GM19455 (cell line): ENCODE measurements around the gene DNAJB6.

Experiments
- ATAC-seq: cut with Tn5 transposase; IDR thresholded peaks from one replicate; pipeline ENCODE4 v1.9.1; 2021; ENCODE audit not compliant: unreplicated experiment

DNAJB6 gene

GRCh38 chr7:157394246-157395191, 57.7 kb downstream of the DNAJB6 start:
- no peak for ATAC-seq

- no peak for ATAC-seq
These were observed 58.4 kb downstream of the DNAJB6 start for GRCh38 chr7:157395206-157395605.

DNA sequence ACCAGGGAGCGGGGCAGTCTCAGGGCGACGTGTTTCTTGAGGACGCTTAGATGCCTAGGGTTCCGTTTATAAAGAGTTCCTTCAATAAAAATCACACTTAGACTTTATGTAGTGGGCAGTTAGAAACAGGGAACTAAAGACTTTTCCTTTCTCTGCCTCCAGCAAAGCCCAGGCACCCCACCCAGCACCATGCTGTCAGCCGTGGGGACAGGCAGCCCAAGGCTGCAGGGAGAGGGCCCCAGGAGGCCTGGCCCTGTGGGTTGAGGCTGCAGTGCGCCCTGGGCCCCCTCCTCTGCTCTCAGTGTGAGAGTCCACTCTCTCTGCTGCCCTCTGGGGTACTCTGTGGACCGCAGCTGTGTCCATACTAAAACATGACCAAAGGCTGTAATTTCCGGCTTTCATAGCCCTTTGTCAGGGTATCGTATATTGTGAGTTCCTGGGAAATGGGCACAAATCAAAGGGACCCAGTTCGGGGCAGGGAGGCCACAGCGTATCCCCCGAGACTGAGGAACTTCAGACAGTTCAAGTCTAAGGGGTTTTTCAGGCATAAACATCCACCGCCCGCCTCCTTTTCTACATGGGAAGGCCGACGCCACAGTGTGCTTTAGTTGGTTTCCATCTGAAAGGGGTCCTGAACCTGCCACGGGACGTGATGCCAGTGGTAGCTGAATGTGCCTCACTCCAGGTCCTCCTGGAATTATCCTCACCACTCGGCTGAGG, 59.7 kb downstream of the DNAJB6 start:
- no peak for ATAC-seq

GRCh38 chr7:157397036-157397720, 60.4 kb downstream of the DNAJB6 start:
- ATAC-seq: no peak

DNA sequence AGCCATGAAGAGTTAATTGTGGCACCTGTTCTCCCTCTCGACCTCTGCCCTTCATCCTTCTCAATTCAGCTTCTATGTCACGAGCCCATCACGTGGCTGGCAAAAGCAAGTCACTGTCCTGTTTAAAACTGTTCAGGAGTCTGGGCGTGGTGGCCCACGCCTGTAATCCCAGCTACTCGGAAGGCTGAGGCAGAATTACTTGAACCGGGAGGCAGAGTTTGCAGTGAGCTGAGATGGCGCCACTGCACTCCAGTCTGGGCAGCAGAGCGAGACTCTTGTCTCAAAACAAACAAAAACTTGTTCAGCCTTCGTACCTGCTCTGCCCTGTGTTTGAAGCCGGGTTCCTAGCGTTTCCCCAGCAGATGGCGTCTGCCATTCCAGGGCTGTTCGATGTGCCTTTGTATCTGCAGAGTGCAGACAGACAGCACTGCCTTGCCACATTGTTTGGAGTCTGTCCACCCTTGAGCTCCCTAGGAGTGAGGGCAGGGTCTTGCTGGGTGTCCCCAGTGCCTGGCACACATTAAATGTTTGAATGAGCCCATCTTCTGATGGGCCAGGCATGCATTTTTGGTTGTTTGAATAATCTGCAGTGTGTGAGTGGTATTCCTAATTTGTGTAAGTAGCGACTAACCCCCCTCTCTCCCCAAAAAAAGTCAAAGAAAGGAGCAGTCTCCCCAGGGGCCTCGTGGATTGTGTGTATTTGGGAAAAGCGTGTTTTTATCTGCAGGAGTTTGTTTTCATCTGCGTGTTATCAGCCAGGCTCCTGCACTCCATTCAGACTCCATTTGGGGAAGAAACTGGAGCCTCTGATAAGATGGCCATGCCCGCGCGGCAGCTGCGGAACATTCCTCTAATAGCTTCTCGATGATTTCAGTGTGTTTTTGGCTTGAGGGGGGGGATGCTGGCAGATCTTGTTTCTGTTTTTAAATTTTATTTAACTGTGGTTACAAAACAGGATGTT, 61.2 kb downstream of the DNAJB6 start:
- ATAC-seq: no peak

- no peak for ATAC-seq
These were observed 62.4 kb downstream of the DNAJB6 start for GRCh38 chr7:157399086-157399687.

DNA sequence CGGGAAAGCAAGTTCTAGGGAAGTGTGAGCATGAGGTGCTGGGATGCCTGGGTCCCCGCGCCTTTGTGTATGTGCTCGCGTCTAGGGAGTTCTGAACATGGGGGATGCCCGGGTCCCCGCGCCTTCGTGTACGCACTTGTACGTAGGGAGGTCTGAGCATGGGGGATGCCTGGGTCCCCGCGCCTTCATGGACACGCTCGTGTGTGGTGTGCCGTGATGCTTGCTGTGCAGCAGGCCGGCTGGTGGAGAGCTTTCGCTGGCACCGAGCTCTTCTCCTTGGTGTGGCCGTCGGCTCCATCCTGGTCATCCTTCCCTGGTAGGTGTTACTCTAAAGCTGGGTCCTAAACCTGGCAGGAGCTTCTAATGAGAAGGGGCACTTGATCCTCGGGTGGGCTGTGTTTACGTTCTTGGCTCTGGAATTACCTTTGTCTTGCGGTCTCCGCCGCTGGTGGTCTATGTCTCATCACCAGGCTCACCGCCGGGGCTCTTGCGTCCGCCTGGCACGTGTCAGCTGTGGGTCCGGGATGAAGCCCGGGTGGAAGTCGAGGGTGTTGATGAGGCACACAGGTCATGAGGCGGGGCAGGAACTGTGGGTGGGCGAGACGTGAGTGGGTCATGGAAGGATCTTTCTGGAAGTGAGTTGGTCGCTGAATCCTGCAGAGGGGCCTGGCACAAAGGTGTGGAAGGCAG, 63.5 kb downstream of the DNAJB6 start:
- no peak for ATAC-seq

- no peak for ATAC-seq
These were observed 65.0 kb downstream of the DNAJB6 start for GRCh38 chr7:157401567-157402387.

DNA sequence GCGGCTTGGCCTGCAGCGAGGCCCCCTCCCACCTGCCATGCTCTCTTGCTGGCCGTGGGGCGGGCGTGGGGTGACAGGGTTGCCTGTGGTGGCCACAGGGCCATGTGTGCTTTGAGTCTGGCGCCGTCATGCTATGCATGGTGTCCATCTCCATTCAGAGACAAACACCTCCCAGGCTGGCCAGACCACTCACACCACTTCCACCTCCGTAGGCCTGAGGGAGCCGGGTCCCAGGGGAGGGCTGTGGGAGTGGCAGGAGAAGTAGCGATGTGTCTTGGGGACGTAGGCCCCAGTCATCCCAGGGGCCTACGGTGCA, 65.5 kb downstream of the DNAJB6 start:
- ATAC-seq: no peak

- ATAC-seq: no peak
These were observed 66.2 kb downstream of the DNAJB6 start for GRCh38 chr7:157402911-157403534.

DNA sequence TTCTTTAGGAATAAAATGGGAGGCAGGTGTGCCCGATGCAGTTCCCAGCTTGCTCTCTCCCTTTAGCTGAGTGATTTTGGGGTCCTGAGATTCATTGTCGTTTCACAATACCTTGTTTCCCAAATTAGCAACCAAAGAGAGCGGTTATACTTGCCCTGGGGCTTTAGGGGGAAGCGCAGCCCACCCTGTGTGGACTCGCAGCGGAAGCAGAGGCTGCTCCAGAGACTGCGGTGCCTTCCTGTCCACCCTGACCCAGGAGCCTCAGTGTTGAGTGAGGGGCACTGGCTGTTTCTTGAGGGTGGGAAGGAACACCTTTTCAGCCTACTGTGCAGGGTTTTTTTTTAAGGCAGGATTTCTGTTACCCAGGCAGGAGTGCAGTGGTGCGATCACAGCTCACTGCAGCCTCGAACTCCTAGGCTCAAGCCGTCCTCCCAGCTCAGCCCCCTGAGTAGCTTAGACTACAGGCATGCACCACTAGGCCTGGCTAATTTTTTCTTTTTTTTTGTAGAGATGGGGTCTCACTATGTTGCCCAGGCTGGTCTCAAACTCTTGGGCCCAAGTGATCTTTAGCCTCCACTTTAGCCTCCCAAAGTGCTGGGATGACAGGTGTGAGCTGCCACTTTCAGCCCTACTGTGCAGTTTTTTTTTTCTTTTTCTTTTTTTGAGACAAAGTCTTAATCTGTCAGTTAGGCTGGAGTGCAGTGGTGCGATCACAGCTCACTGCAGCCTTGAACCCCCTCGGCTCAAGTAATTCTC, 67.0 kb downstream of the DNAJB6 start:
- ATAC-seq: no peak

DNA sequence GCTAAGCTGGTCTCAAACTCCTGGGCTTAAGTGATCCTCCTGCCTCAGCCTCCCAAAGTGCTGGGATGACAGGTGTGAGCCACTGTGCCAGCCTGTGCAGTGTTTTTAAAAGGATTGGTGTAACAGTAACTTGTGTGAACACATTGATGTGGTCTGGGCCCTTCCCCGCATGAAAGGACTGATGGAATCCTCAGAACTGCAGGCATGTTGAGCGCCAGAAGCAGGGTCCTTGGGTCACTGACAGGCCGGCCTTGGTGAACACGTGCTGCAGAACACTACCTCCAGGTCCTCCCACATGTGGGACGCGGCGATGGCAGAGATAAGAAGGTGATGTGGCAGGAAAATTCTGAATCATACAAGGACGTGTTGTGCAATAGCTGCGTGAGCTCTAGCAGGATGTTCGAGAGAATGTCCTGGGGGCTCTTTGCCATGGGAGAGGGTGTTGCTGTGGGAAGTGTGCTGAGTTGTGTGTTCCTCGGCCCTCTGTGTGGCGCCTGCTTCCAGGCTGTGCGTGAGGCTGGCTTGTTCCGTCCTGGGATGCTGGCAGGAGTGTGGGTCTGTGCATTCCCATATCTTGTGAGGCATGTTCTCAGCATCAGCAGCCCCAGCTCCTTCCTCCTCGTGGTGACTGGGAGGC, 68.2 kb downstream of the DNAJB6 start:
- no peak for ATAC-seq

DNA sequence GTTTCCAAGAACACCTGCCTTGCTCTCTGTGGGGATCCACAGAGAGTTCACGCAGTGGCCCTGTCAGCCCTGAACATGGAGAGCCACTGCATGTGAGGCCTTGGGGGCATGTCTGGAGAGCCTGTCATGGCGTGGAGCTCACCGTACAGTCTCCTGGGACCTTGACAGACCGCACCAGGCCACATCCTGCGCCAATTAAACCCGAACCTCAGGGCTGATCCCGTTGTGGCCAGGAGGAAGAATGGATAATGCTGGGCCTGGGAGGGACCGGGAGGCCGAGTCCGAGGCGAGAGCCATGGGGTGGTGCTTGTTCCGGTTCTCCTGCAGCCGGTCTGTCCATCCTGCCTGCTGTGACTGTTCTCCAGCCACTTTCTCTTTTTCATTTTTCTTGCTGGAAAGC, 68.7 kb downstream of the DNAJB6 start:
- no peak for ATAC-seq

- ATAC-seq: no peak
These were observed 69.4 kb downstream of the DNAJB6 start for GRCh38 chr7:157405914-157406810.

DNA sequence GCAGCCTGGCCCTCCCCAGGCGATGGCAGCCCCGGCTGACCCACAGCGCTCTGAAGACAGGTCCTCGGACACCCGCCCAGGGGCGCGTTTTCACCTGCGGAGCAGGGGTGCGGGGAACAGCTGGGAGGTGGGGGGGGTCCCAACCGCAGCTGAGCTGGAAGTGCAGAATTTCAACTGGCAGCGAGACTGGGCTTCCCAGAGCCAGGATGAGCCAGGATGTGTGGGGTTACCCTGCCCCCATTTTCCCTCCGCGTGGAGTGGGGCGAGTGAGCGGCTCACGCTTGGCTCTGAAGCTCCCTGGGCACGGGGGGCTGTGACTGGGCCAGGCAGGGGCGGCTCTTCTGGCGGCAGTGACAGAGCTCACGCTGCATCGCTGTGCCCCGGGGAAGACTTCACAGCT, 70.2 kb downstream of the DNAJB6 start:
- ATAC-seq: no peak
